NOMO-1 (cell line): ENCODE data around the gene FAM98C.

Source experiments
- DNase-seq, 2 experiments: peaks; one replicate each; lab custom pipeline; 2025; ENCODE audit not compliant: unreplicated experiment in 2 of 2; lab: John Stamatoyannopoulos, UW

FAM98C gene

DNA sequence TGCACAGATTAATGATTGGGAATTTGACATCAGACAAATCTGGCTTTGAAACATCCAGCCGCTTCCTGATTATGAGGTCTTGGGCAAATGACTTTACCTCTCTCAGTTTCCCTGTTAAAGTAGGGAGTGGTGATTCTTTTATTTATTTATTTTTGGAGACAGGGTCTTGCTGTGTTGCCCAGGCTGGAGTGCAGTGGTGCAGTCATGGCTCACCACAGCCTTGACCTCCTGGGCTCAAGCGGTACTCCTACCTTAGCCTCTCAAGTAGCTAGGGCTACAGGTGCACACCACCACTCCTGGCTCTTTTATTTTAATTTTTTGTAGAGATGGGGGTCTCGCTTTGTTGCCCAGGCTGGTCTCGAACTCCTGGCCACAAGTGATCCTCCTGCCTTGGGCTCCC, 25.8 kb upstream of the FAM98C start:
- no peak for DNase-seq

DNA sequence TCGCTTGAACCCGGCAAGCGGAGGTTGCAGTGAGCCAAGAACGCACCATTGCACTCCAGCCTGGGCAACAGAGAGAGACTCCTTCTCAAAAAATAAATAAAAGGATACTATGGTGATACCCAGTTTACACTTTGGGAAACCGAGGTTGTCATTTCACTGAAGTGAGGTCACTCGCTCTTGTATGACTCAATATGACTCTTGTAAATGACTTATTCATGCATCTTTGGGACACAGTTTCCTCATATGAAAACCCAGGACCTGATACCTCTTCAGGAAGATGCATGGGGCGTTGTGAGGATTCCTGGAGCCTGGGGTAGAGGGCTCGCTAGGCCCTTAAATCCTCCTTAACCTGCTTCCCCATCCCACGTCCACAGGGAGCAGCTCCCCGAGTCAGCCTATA, 24.0 kb upstream of the FAM98C start:
- no peak for DNase-seq

DNA sequence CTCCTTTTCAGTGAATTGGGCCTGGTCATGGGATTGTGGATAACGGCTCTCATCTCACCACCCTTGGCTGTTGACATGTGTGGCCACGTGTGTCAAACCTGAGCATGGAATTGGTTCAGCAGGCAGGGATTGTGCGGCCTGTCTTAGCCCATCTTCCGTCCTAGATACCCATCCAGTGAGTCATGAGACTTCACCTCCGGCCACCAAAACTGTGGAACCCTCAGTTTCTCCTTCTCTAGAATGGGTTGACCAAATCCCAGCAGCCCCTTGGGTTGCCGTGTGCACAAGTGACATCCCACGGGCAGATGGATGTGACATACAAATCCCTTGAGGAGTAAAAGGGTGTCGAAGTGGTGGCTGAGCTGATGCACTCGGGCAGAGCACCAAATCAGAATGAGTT, 21.8 kb upstream of the FAM98C start:
- no peak for DNase-seq

DNA sequence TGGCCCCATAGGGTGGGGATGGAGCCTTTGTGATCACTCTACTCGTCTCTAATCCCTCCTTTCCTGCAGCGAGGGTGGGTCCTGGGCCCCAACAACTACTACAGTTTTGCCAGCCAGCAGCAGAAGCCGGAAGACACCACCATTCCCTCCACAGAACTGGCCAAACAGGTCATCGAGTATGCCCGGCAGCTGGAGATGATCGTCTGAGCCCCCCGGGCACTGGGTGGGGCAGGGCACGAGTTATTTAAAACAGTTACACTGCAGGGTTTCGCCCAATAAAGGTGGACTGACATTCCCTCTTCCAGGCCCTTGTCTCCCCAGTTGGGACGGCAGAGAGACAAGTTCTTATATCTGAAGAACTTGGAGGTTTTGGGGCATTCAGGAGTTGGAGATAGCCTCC, 19.7 kb upstream of the FAM98C start:
- no peak for DNase-seq

DNA sequence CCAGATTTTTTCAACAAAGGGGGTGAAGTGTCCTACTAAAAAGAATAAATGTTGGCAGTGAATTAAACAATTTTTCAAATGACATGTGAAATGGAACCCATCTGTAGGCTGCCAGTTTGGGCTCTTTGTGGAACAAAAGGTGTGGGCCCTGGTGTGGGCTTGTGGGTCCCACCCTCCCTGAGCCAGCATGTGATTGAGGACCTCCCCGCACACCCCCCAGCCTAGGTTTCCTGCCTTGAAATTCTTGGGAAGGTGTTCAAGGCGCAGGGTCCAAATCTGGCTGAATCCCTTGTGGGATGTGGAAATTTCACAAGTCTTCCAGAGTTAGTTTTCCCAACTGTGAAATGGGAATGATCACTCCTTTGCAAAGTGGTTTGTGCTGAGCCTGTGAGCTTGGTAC, 19.1 kb upstream of the FAM98C start:
- no peak for DNase-seq

DNA sequence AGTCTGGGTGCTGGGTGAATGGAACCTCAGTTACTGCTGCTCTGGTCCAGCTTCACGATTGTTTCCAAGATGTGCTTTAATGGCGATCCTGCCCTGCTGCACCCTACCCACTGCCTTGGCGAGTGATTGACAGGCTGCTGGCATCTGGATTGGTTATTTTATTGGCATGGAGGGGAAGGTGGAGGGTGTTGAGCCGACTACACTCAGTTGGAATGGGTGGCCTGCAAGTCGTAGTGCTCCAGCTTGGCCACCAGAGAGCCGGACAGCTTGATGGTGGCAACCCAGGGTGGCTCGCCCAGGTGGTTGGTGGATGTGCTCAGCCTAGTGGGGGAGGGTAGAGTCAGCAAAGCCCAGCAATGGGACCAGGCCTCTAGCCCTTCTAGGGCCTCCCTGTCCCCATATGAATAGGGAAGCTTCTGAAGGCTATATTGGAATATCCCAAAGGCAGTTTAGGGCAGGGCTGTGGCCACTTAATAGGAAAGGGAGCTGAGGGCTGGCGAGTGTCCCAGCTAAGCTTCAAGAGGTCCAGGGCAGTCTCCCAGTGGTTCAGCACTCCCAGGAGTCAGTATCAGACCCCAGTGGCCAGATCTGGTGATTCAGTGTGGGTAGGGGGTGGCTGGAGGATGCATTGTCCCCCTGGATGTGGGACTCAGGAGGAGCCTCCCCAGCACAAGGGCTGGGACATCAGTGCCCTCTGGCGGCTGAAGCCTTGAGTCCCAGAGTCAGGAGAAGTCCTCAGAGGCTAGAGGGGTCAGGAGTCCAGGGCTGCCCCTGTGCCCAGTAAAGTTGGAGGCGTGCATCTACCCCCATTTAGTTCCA, 18.5 kb upstream of the FAM98C start:
- DNase-seq: no peak

DNA sequence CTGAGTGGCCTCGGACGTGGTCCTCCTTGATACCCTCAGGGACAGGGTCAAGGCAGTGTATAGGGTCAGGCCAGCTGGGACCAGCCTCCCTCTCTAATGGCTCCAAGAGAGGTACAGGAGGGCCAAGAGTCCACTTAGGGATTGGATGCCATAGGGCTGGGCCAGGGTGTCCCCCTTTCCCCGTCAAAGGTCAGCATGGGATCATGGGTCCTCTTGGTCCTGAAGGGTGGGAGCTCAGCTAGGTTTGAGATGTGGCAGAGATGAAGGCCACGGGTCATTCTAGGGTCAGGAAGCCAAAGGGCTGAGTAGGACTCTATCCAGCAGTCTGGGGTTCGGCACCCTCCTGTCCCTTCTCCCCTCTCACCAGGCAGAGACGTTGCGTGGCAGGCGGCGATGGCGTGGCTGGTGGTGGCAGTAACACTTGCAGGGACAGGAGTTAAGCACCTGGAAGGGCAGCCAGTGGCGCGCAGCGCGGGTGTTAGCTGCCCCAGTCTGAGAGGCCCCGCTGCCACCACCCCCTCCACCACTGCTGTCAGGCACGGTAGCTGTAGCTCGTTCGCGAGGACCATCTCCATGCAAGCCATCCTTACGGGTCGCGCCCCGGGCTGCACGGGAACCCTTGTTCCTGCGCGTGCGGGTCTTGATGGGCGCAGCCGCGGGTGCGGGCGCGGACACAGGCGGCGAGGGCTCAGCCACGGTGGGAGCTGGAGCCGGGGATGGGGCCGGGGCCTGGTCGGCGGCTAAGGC, 17.7 kb upstream of the FAM98C start:
- DNase-seq: no peak

DNA sequence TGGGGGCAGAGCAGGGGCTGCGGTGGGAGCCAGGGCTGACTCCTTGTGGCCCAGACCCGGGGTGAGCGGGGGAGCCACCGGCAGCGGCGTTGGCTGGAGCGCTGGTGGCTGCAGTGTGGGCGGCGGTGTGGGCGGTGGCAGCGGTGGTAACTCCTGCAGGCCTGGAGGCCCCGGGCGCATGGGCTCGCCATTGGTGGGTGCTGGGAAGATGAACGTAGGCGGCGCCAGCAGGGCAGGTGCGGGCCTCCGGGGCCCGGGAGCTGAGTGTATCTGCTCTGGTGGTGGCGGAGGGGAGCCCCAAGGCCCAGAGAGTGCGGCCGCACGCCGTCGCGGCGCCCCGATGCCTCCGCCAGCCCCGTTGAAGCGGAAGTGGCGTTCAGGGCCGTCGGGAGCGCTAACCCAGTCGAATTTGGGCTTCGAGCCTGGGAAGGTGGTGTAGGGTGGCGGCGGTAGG, 17.1 kb upstream of the FAM98C start:
- no peak for DNase-seq

DNA sequence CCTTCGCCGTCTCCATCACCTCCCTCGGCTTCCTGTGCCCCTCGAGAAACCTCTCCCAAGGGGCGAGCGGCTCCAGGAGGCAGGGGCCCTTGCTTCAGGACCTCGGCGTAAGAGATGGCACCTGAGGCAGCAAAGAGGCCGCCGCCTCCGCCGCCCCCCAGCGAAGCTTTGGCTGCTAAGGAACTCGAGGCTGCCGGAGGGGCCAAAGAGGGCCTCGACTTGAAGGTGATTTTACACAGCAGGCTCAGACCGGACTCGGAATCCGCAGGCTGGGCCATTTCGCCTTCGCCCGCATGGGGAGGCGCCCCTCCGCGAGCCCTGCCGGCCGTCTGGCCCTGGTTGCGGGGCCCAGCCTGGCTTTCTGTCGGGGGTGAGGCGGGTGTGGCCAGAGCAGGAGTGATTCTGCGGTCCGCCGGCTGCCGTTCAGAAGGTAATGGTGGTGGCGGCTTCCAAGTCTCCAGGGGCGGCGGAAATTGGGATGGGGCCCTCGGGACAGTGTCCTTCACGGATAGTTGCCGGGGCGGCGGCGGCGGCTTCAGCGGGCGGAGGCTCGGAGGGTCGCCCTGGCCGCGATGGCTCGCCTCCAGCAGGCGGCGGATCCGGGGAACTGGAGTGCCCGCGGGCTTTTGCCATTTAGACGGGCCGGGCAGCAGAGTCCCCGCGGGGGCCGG, 16.5 kb upstream of the FAM98C start:
- DNase-seq: no peak

DNA sequence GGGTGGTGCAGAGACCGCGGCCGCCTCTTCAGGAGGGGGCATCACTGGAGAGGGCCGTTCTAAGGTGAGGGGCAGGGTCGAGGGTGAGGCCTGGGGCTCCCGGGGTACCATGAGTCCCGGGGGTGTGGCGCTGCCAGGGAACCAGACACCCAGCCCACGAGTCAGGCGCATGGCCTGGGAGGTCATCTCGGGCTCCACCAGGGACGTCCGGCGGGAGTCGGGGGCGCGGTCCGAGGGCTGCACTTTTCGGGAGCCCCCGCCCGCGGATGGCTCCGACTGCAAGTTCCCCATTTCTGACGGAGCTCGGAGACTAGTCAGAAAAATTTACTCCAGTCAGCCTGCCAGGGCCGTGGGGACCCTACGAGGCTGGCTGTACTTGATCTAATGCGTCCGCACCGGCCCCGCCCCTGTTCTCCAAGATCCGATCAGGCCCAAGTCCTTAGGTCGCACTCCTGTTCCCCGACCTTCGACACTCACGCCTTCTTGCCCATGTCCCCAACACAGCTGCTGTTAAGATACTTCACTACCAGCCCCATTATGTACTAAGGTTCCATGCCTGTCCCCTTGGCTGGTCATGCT, 15.8 kb upstream of the FAM98C start:
- DNase-seq: peak; percentile 41 to 62

DNA sequence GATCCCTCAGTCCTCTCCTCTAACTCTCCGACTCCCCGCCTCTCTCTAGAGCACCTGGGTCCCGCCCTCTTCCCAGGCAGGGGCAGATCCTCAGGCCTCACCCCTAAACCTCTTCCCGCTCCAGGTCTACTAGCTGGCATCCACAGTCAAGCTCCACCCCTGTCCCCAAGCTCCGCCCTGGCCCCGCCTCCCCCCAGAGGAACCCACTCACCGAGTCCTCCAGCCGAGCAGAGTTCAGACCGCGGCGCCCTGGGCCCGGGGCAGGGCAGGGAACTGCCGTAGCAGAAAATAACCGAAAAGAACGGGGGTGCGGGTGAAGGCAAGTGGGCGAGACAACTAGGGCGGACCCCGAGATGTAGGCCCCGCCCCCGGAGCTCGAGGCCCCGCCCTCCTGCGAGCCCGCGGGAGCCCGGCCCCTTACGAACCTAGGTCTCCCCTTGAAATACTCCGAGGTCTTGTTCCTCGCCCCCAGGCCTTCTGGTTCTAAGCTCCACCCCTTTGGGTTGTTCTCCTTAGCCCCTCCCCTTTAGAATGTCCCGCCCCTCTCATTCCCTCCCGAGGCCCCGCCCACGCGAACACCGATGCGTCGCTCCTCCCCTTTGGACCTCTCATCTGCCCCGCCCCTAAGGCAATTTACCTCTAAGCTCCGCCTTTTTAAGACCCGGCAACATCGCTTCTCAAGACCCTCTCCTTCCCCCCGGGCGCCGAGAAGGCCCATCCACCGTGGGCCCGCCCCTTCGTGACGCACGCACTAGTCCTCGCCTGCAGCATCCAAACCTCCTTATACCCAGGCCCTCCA, 15.1 kb upstream of the FAM98C start, which contains the start of gene GGN:
Gene GGN, minus strand, starts transcription at position 485 of the 799 bp plus-strand sequence. CDS start 773 bp downstream, outside the sequence.
- peak; percentile 54 to 62 for DNase-seq

DNA sequence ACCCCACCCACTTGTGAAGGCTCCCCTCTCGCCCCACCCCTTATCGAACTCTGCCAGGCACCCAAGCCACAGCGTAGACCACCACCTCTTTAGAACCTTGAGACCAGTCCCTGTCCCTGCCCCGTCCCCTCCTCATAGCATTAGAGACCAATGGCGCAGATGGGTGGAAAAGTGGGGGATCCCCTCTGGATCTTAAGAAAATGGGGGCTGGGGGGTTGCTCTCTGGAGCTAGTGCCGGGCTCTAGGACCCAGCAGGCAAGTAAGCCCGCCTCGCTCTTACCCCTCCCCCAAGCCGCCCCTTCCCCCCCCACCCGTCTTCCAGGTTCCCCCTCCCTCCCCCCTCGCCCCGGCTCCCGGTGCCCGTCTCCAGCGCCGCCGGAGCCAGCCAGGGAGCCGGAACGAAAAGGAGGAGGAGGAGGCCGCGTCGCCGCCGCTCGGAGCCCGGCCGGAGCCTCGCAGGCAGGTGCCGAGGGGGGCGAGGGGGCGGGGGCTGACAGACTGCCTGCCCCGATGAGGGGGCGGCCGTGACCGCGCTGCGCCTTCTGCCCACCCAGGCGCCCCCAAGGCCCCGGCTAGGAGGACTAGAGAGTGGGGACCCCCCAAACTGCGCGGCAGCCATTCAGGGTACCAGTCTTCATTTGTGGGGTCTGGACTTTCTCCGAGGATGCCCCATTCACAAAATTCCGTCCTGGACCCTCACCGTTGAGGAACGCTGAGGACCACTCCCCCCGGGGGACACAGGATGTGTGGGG, 14.4 kb upstream of the FAM98C start, which contains the start of gene SPRED3:
Gene SPRED3, plus strand, starts transcription at position 349 of the 752 bp plus-strand sequence. CDS start 1,606 bp downstream, outside the sequence.
- DNase-seq: no peak

DNA sequence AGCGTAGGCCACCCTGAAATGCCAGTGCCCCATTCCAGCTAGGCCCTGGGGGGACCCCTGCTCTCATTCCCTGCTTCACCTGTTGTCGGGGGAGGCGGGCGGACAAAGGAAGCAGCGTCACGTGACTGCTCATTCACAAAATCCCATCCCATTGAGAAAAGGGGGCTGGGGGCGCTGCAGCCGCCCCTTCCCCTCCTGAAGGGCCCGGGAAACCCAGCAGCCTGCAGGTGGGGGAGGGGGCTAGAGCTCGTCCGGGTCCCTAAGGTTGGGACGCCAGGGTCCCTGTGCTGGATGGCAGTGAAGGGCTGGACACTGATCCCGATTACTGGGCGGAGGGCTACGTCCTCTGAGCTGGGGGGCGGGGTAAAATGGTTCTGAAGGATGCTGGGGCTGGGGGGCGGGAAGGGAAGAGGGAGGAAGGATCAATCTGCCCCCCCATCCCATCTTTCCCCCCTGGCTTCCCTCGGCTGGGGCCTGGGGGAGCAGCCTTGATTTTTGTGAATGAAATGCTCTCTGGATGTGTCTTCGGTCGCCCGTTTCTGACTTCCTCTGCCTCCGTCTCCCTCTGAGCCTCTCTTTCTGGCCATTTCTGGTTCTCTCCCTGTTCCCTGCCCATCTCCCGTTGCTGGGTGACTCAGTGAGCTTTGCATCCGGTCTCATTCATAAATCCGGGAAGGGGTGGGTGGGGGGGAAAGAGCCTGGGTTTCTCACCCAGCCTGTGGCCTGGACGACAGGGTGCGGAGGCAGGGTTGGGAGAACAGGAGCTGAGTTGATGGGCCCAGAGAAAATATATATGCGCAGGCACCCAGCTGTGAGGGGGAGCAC, 13.6 kb upstream of the FAM98C start:
- no peak for DNase-seq

DNA sequence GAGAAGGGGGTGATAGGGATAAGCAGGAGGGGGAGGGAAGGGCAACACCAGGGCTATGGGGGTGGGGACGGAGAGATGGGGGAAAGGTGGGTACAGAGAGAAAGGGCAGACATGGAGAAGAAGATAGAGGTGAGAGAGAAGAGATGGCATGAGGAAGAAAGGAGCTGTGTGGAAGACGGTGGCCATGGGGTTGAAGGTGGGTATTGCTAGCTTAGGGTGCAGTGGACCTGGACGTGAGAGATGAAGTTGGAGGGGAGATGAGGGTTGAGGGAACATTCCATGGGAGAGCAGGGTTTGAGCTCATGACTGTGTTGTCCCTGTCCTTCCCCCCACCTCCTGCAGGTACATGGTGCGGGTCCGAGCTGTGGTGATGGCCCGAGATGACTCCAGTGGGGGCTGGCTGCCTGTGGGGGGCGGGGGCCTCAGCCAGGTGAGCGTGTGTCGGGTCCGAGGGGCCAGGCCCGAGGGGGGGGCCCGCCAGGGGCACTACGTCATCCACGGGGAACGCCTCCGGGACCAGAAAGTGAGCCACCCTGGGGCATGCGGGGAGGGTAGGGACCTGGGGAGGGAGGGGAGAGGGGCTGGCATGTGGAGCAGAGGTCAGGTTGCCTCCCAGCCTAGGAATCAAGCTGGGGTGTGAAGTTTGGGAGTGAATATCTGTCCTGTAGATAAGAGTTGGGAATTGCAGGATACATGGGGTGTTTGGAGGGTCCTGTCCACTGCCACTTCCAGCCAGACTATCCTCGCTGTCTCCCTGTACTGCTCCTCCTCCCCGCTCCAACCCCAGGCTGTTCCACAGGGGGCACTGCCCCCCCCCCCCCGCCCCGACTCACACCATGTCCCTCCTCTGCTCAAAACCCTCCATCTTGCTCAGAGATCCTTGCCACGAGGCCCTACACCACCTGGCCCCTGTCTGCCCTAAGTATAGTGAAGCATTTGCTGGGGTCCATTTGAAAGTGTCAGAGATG, 12.7 kb upstream of the FAM98C start:
- DNase-seq: no peak

DNA sequence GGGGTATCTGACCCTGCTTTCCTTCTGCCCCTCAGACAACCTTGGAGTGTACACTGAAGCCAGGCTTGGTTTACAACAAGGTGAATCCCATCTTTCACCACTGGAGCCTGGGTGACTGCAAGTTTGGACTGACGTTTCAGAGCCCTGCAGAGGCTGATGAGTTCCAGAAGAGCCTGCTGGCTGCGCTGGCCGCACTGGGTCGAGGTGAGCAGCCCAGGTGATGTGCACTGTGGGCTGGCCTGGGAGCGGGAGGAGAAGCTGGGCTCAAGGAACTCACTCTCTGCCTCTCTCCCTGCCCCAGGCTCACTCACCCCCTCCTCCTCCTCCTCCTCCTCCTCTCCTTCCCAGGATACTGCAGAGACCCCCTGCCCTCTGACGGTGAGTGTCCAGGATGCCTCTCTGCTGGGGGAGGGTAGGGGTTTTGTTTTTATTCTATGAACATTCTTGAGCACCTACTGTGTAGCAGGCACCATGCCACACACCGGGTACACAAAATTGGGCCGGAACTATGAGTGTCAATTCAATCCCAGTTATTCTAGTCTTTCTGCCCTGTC, 10.9 kb upstream of the FAM98C start:
- no peak for DNase-seq

DNA sequence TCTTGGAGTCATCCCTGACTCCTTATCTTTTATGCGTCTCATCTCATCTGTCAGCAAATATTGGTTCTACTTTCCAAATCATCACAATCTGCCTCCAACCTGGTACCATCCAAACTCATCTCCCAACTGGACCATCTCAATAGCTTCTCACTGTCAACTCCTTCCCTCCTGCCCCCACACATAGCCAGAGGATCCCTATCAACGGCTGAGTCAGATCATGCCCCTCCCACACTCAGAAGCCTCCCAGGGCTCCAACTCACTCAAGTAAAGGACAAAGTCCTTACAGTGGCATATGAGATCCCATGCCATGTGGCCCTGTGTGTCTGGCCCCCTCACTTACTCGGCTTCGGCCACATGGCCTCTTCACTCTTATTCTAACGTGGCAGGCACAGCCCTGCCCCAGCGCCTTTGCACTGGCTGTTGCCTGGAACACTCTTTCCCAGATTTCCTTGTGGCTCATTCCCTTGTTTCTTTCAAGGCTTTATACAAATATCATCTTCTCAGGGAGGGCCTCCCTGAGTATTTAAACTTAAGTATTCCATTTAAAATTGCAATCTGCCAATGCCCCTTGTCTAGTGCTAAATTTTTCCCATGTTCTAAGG, 10.1 kb upstream of the FAM98C start:
- no peak for DNase-seq

DNA sequence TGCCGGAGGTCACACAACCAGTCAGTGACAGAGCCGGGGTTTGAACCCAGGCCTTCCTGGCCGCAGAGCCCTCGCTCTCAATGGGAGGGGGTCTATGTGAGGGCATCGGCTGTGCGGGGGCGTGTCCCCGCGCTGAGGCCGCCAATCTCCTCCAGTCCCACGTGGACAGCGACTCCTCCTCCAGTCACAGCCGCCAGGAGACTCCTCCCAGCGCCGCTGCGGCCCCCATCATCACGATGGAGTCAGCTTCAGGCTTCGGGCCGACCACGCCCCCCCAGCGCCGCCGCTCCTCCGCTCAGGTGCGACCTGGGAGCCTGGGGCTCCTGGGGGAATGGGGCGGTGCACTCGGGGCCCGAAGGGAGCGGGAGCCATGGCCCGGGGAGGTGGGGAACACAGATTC, 8.4 kb upstream of the FAM98C start:
- DNase-seq: no peak
